Measurements from ENCODE around the gene ARHGEF40.

Gene ARHGEF40

GRCh38 chr14:21083565-21084325, 13.6 kb downstream of the ARHGEF40 start:
- H3K27me3 ChIP-seq (ENCODE audit: insufficient read depth, low read length, poor library complexity) = peaks cover 18% of the 10 kb centered on the region
- no peak for TF ChIP-seq EZH2 (IDR thresholded peaks at IDR 0.05; ENCODE audit: borderline replicate concordance, low read depth, low read length, severe bottlenecking)
- TF ChIP-seq, protein P1, sequence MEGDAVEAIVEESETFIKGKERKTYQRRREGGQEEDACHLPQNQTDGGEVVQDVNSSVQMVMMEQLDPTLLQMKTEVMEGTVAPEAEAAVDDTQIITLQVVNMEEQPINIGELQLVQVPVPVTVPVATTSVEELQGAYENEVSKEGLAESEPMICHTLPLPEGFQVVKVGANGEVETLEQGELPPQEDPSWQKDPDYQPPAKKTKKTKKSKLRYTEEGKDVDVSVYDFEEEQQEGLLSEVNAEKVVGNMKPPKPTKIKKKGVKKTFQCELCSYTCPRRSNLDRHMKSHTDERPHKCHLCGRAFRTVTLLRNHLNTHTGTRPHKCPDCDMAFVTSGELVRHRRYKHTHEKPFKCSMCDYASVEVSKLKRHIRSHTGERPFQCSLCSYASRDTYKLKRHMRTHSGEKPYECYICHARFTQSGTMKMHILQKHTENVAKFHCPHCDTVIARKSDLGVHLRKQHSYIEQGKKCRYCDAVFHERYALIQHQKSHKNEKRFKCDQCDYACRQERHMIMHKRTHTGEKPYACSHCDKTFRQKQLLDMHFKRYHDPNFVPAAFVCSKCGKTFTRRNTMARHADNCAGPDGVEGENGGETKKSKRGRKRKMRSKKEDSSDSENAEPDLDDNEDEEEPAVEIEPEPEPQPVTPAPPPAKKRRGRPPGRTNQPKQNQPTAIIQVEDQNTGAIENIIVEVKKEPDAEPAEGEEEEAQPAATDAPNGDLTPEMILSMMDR (IDR thresholded peaks at IDR 0.05; ENCODE audit: borderline replicate concordance, extremely low read depth, low read length, poor library complexity, severe bottlenecking) = no peak
- H3K9me3 ChIP-seq (ENCODE audit: insufficient read depth, low read length, severe bottlenecking) = no peaks in the 10 kb centered on the region
- no peak overlapping the region for H3K27ac ChIP-seq (ENCODE audit: low read length)
- no peak for DNase-seq
- no peaks in the 10 kb centered on the region for H3K36me3 ChIP-seq (ENCODE audit: insufficient read depth, low read length)
- H2AFZ ChIP-seq (ENCODE audit: low read depth, low read length) = no peak overlapping the region
- H3K79me2 ChIP-seq (ENCODE audit: insufficient read depth, low read length) = no peaks in the 10 kb centered on the region
- H3K4me2 ChIP-seq (ENCODE audit: insufficient read depth, low read length) = no peak overlapping the region
- ATAC-seq (ENCODE audit: insufficient read depth, low read depth) = no peak
- no peak overlapping the region for H3K9ac ChIP-seq (ENCODE audit: low read depth, low read length)
- no peak overlapping the region for H3K4me3 ChIP-seq (ENCODE audit: low read depth in 1 of 2, low read length in 2 of 2)
- H3K4me1 ChIP-seq (ENCODE audit: insufficient read depth, low read length) = no peaks in the 10 kb centered on the region
- 0 out of 2 replicates have a peak, but pooled peaks cover 8% of the 10 kb centered on the region for H4K20me1 ChIP-seq (ENCODE audit: insufficient read depth, low read length)

GRCh38 chr14:21084396-21084795, 14.3 kb downstream of the ARHGEF40 start:
- H3K27ac ChIP-seq (ENCODE audit: low read length) = no peak overlapping the region

DNA sequence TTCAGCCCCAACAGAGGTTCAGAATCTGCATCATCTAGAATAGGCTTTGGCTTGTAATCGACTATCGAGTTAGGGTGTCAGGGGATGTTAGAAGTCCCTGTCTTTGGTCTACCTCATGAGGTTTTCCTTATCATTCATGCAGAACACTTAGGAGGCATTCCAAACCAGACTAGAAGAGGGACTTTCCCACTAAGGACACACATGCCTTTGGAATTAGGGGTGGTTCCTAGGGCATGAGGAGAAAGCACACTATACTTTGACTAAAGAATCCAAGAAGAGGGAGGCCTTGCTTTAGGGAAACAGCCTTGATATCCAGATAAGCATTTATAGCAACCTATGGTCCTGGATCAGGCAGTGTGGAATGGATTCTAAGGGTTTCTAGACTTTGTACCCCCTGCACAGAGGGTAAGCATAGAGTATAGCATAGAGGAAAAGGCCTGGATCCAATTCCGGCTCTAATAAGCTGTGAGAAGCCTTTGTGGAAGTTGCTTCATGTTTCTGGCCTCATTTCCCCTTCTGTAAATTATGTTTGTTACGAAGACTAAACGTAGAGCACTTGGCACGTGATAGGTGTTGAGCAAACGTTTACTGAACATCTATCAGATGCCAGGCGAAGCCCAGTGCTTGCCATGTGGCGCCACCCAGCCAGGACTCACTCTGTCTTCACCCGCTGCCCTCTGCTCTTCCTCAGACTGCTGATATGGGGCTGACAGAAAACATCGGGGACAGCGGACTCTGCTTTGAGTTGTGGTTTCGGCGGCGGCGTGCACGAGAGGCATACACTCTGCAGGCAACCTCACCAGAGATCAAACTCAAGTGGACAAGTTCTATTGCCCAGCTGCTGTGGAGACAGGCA, 15.1 kb downstream of the ARHGEF40 start:
- H4K20me1 ChIP-seq (ENCODE audit: insufficient read depth, low read length) = 0 out of 2 replicates have a peak, but pooled peaks cover 8% of the 10 kb centered on the region
- no peak overlapping the region for H3K27ac ChIP-seq (ENCODE audit: low read length)
- H2AFZ ChIP-seq (ENCODE audit: low read depth, low read length) = no peak overlapping the region
- DNase-seq (no peak), ATAC-seq (ENCODE audit: insufficient read depth, low read depth) (no peak)
- no peak overlapping the region for H3K4me2 ChIP-seq (ENCODE audit: insufficient read depth, low read length)
- 0 out of 2 replicates have a peak, but pooled peaks cover under 1% of the 10 kb centered on the region for H3K36me3 ChIP-seq (ENCODE audit: insufficient read depth, low read length)
- H3K27me3 ChIP-seq (ENCODE audit: insufficient read depth, low read length, poor library complexity) = peaks cover 5% of the 10 kb centered on the region
- no peak for TF ChIP-seq EZH2 (IDR thresholded peaks at IDR 0.05; ENCODE audit: borderline replicate concordance, low read depth, low read length, severe bottlenecking)
- TF ChIP-seq, protein P1 (IDR thresholded peaks at IDR 0.05; ENCODE audit: borderline replicate concordance, extremely low read depth, low read length, poor library complexity, severe bottlenecking) = no peak
- no peaks in the 10 kb centered on the region for H3K4me1 ChIP-seq (ENCODE audit: insufficient read depth, low read length)
- H3K9me3 ChIP-seq (ENCODE audit: insufficient read depth, low read length, severe bottlenecking) = no peaks in the 10 kb centered on the region
- no peaks in the 10 kb centered on the region for H3K79me2 ChIP-seq (ENCODE audit: insufficient read depth, low read length)
- H3K4me3 ChIP-seq (ENCODE audit: low read depth in 1 of 2, low read length in 2 of 2) = no peak overlapping the region
- H3K9ac ChIP-seq (ENCODE audit: low read depth, low read length) = no peak overlapping the region

More at GRCh38 chr14:21084396-21084795, 14.3 kb downstream of the ARHGEF40 start:
- Histone ChIP-seq H3K9ac (ENCODE audit: low read depth, low read length) (no peak overlapping the region), H3K27me3 (ENCODE audit: insufficient read depth, low read length, poor library complexity) (peaks cover 11% of the 10 kb centered on the region), H3K79me2 (ENCODE audit: insufficient read depth, low read length) (no peaks in the 10 kb centered on the region), H3K9me3 (ENCODE audit: insufficient read depth, low read length, severe bottlenecking) (no peaks in the 10 kb centered on the region), H3K4me3 (ENCODE audit: low read depth in 1 of 2, low read length in 2 of 2) (no peak overlapping the region), H3K4me2 (ENCODE audit: insufficient read depth, low read length) (no peak overlapping the region), H4K20me1 (ENCODE audit: insufficient read depth, low read length) (0 out of 2 replicates have a peak, but pooled peaks cover 8% of the 10 kb centered on the region), H2AFZ (ENCODE audit: low read depth, low read length) (no peak overlapping the region), H3K4me1 (ENCODE audit: insufficient read depth, low read length) (no peaks in the 10 kb centered on the region), H3K36me3 (ENCODE audit: insufficient read depth, low read length) (no peaks in the 10 kb centered on the region)
- no peak for DNase-seq
- no peak for ATAC-seq (ENCODE audit: insufficient read depth, low read depth)
- TF ChIP-seq, protein P1 (IDR thresholded peaks at IDR 0.05; ENCODE audit: borderline replicate concordance, extremely low read depth, low read length, poor library complexity, severe bottlenecking) = no peak
- TF ChIP-seq EZH2 (IDR thresholded peaks at IDR 0.05; ENCODE audit: borderline replicate concordance, low read depth, low read length, severe bottlenecking) = no peak
